ENCODE data around the gene STT3B.

DNA sequence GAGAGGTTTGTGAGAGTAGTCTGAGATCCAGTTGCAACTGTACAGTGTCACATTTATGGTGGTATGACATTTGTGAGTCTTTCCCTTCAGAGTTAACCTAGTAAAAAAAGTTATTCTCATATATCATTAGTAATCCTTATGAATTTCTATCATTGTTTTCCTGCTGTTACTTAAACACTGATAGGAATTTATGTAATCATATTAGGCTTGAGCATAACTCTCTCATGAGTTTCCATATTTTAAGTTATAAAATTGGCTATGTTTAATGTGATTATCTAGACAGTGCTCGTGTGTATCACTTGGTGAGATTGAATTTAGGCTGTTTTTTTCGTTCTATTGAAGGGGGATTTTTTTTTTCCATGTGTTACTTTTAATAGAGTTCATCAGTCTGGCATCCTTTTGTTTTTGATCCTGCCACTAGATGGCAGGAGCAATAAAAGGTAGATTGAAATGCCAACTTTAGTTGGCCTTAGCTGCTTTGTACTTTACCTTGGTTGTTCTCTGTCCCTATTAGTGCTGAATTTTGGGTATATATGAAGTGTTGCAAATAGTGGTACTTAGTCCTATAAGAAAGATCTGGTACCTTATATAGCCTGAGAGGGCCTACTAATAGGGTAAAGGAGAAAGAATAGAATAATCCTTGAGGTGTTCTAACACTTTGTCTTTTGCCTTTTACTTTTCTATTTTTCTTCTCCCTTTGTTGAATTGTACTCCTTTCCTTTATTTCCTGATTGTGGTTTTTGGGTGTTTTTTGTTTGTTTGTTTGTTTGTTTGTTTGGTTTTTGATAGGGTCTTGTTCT, 17.9 kb downstream of the STT3B start:
- TF ChIP-seq, protein P1, sequence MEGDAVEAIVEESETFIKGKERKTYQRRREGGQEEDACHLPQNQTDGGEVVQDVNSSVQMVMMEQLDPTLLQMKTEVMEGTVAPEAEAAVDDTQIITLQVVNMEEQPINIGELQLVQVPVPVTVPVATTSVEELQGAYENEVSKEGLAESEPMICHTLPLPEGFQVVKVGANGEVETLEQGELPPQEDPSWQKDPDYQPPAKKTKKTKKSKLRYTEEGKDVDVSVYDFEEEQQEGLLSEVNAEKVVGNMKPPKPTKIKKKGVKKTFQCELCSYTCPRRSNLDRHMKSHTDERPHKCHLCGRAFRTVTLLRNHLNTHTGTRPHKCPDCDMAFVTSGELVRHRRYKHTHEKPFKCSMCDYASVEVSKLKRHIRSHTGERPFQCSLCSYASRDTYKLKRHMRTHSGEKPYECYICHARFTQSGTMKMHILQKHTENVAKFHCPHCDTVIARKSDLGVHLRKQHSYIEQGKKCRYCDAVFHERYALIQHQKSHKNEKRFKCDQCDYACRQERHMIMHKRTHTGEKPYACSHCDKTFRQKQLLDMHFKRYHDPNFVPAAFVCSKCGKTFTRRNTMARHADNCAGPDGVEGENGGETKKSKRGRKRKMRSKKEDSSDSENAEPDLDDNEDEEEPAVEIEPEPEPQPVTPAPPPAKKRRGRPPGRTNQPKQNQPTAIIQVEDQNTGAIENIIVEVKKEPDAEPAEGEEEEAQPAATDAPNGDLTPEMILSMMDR (IDR thresholded peaks at IDR 0.05), result peak; percentile 69; the same call in 1 of the 2 replicates
- TF ChIP-seq POLR2AphosphoS5 (IDR thresholded peaks at IDR 0.05; ENCODE audit: low read depth, low read length) (no peak), SIN3A (IDR thresholded peaks at IDR 0.05; ENCODE audit: borderline replicate concordance, insufficient read depth, low read depth, low read length) (no peak), TCF7L2 (IDR thresholded peaks at IDR 0.05; ENCODE audit: low read depth, low read length) (no peak)
- TF ChIP-seq, protein P2, sequence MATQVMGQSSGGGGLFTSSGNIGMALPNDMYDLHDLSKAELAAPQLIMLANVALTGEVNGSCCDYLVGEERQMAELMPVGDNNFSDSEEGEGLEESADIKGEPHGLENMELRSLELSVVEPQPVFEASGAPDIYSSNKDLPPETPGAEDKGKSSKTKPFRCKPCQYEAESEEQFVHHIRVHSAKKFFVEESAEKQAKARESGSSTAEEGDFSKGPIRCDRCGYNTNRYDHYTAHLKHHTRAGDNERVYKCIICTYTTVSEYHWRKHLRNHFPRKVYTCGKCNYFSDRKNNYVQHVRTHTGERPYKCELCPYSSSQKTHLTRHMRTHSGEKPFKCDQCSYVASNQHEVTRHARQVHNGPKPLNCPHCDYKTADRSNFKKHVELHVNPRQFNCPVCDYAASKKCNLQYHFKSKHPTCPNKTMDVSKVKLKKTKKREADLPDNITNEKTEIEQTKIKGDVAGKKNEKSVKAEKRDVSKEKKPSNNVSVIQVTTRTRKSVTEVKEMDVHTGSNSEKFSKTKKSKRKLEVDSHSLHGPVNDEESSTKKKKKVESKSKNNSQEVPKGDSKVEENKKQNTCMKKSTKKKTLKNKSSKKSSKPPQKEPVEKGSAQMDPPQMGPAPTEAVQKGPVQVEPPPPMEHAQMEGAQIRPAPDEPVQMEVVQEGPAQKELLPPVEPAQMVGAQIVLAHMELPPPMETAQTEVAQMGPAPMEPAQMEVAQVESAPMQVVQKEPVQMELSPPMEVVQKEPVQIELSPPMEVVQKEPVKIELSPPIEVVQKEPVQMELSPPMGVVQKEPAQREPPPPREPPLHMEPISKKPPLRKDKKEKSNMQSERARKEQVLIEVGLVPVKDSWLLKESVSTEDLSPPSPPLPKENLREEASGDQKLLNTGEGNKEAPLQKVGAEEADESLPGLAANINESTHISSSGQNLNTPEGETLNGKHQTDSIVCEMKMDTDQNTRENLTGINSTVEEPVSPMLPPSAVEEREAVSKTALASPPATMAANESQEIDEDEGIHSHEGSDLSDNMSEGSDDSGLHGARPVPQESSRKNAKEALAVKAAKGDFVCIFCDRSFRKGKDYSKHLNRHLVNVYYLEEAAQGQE (IDR thresholded peaks at IDR 0.05; ENCODE audit: insufficient read depth in 1 of 2, low read depth in 2 of 2, low read length in 1 of 2), result no peak

All from Panc1 (cell line).